ENCODE results near the gene MCOLN3.
A peak's percentile ranks its signal among the peaks of the same experiment; 100 is the strongest.
"Not testable (repeated sequence)": the region's sequence is repeated elsewhere in the genome, so short reads cannot be mapped to it uniquely, and the experiment has no call there.

Gene MCOLN3

GRCh38 chr1:84988588-84988987 is 59.7 kb downstream of the MCOLN3 start:
- DNase-seq = no peak

DNA sequence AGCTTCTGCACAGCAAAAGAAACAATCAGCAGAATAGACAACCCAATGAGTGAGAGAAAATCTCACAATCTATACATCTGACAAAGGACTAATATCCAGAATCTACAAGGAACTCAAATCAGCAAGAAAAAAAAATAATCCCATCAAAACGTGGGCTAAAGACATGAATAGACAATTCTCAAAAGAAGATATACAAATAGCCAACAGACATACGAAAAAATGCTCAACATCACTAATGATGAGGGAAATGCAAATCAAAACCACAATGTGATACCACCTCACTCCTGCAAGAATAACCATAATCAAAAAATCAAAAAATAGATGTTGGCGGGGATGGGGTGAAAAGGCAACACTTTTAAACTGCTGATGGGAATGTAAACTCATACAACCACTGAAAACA is 61.7 kb downstream of the MCOLN3 start:
- DNase-seq = not testable (repeated sequence)

GRCh38 chr1:84985365-84985764 is 62.9 kb downstream of the MCOLN3 start:
- peak; percentile 21 for DNase-seq

DNA sequence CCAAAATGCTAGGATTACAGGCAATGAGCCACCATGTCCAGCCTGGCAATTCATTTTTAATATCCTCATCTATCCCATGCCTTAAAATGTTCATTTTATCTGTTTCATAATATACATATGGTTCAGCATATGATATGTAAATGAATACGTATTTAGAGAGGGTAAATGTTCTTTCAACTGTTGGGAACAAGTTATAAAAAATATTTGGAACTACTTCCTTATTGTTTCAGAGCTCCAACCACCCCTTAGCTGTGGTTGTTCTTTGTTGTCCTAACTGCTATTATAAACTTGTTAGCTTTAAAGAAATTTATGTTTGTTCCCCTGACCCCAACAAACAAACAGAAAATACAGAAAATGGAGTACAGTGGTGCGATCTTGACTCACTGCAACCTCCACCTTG is 65.9 kb downstream of the MCOLN3 start:
- no peak for DNase-seq

DNA sequence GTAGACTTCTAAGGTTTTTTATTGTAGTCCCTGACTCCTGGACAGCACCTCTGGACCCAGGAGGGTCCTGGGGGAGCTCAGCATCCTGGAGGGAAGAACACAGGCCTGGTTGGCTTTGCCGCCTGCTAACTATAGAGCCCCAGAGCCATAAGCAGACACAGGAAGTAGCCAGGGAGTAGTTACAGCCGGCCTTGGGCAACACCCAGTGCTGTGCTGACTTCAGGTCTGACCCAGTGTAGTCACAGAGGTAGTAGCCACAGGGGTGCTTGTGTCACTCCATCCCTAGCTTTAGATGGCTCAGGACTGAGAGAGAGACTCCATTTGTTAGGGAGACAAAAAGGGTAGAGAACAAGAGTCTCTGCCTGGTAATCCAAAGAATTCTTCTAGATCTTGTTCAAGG is 73.3 kb downstream of the MCOLN3 start:
- no peak for DNase-seq

DNA sequence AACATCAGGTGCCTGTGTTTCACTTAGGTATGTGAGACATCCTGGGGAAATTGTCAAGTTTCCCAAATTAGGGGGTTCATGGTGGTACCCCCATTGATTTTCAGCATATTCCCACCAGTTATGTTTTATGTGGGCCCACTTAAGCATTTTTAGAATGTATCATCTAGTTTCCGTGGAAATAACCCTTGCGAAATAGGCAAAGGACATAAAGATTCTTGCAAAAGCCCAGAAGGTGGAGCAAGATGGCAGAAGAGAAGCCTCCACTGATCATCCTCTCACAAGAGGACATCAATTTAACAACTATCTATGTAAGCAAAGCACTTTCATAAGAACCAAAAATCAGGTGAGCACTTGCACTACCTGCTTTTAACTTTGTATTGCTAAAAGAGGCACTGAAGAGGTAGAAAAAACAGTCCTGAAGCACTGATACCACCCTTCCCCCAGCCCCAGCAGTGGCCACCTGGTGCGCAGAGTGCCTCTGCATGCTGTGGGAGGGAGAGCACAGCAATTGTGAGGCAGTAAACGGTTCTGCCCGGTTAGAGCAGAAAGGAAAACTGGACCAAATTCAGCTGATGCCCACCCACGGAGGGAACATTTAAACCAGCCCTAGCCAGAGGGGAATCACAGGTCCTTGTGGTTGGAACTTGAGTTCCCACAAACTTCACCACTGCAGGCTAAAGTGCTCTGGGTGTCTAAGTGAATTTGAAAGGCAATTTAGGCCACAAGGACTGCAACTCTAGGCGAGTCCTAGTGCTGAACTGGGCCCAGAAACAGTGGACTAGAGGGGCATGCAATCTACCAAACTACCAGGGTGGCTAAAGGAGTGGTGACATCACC is 74.6 kb downstream of the MCOLN3 start:
- no peak for DNase-seq

- DNase-seq = no peak
Measured at GRCh38 chr1:84972377-84972987, 75.8 kb downstream of the MCOLN3 start.

GRCh38 chr1:84971957-84972356 is 76.3 kb downstream of the MCOLN3 start:
- no peak for DNase-seq

- DNase-seq = no peak
Measured at GRCh38 chr1:84969489-84970250, 78.6 kb downstream of the MCOLN3 start.

- no peak for DNase-seq
Measured at GRCh38 chr1:84968865-84969264, 79.4 kb downstream of the MCOLN3 start.

GRCh38 chr1:84968101-84968500 is 80.2 kb downstream of the MCOLN3 start:
- no peak for DNase-seq
